GM19023 (cell line): ENCODE measurements around the gene MTCH1.
"Not testable (repeated sequence)": the region's sequence is repeated elsewhere in the genome, so short reads cannot be mapped to it uniquely, and the experiment has no call there.

Experiments used
- ATAC-seq: cut with Tn5 transposase; IDR thresholded peaks from one replicate; pipeline ENCODE4 v1.9.1; 2021; ENCODE audit warnings: mild to moderate bottlenecking, moderate library complexity; ENCODE audit not compliant: unreplicated experiment

MTCH1 gene

DNA sequence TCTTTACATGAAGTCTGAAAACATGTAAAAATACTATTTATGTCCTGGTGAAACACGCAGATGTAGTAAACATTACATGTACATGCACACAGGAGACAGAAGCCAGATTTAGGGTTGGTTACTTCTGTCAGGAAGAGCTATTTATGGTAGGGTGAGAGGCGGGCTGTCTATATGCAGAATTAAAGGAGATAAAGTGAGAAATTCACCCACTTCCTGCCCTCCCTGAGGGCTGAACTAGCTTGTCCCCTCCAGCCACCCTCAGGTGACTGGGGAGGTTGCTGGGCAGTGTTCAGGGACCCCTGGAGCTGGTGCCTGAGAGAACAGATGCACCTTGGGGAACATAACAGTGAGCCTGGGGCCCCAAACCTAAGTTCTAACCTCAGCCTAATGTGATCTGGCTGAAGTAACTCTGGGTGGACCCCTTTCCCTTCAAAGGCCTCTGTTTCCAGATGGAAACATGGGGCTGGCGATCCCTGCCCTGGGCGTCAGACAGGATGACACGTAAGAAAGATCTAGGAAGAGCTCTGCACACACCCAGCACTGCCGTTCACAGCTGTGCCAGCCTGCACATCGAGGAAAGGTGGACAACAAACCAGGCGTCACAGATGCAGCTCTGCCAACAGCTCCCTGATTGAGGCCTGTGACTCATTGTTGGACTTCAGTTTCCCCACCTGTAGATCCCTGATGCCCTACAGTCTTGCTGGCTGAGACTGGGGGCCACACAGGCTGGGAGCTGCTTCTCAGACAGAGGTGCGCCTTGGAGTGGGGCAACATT lies 30.1 kb downstream of the MTCH1 start:
- ATAC-seq: no peak

DNA sequence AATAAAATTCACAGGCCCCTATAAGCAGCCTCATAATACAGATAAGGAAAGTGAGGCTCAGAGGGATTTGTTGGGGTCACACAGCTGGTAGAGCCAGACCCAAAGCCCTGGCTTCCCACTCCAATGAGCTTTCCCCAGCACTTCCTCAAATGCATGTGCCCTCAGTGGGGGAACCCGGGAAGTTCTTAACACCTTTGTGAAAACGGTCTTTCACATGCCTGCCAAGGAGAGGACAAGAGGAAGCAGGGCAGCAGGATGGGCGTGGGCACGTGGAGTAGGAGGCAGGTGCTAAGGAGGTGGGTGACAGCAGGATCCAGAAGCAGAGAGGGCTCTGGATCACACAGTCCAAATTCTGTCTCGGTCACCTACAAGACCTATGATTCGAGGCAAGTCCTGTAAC lies 30.9 kb downstream of the MTCH1 start:
- ATAC-seq: no peak

GRCh38 chr6:36954262-36954931 lies 31.6 kb downstream of the MTCH1 start, which contains the start of gene PI16:
TSS of gene PI16 (plus strand) at chr6:36954738. CDS start at chr6:36954761, 23 bp downstream.
- ATAC-seq: no peak

- ATAC-seq: no peak
These were observed 32.1 kb downstream of the MTCH1 start for GRCh38 chr6:36953931-36954261.

DNA sequence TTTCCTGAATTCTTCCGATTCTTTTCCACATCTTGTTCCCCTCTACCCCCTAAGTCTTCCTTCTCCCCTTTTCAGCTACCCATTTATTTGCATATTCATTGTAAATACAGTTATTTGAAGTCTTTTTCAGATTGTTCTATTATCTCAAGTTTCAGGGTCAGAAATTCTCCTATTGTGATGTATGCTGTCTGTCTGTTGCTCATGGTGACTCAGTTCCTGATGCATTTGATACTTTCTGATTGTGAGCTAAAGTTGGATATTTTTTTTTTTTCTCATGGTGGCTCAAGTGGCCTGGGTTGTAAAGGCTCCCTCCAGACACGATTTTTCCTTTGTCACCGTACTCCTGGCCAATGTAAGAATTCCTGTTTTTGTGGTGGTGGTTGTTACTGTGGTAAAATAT lies 36.4 kb downstream of the MTCH1 start:
- no peak for ATAC-seq

GRCh38 chr6:36949076-36949475 lies 36.9 kb downstream of the MTCH1 start:
- not testable (repeated sequence) for ATAC-seq

GRCh38 chr6:36947570-36948351 lies 38.2 kb downstream of the MTCH1 start:
- ATAC-seq: no peak

DNA sequence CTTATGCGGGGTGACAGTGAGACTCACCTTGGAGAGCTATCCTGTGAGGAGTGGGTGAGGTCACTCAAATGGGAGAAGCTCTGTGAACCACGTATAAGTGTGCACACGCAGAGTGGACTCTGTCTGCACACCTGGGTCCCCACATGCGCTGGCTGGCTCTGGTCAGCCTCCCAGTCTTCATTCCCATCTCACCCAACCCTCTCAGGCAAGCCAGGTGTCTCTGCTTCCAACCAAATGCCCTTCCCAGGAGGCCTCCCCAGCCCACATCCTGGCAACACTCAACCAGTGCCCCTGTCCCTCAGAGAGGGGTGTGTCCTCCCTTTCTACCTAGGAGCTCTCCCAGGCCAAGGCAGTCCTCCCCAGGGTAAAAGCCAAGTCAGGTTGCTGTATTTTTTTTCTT lies 39.5 kb downstream of the MTCH1 start:
- no peak for ATAC-seq

DNA sequence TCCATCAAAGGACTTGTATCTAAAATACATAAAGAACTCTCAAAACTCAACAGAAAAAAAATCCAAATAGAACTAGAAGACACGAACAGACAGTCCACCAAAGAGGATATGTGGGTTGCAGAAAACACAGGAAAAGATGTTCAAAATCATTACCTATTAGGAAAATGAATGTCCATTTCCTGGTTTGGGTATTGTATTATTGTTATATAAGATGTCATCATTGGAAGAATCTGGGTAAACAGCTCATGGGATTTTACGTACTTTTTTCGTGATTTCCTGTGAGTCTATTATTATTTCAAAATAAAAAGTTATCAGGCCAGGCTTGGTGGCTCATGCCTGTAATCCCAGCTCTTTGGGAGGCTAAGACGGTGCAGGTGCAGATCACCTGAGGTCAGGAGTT lies 40.7 kb downstream of the MTCH1 start:
- no peak for ATAC-seq

- ATAC-seq: no peak
These were observed 41.3 kb downstream of the MTCH1 start for GRCh38 chr6:36944650-36945049.

- ATAC-seq: not testable (repeated sequence)
These were observed 43.7 kb downstream of the MTCH1 start for GRCh38 chr6:36942329-36942728.

- not testable (repeated sequence) for ATAC-seq
These were observed 44.4 kb downstream of the MTCH1 start for GRCh38 chr6:36941561-36941960.

- ATAC-seq: no peak
These were observed 46.0 kb downstream of the MTCH1 start for GRCh38 chr6:36940027-36940426.

DNA sequence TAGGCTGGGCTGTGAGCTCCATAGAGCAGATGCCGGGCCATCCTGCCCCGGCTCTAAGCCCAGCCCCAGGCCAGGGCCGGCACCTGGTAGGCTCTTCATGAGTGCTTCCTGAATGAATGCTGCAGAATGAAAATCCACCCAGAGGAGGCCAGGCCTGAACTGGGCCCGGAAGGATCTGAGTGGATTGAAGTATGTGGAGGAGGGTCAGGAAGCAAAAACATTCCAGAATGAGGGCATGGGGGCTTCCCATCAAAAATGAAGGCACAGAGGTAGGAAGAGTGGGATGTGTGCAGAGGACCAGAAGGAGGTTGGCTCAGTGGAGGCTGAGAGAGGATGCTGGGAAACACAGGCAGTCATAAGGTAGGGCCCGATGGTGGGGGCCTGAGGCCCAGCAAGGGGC lies 47.0 kb downstream of the MTCH1 start:
- ATAC-seq: not testable (repeated sequence)

- ATAC-seq: no peak
These were observed 47.5 kb downstream of the MTCH1 start for GRCh38 chr6:36938536-36938935.

DNA sequence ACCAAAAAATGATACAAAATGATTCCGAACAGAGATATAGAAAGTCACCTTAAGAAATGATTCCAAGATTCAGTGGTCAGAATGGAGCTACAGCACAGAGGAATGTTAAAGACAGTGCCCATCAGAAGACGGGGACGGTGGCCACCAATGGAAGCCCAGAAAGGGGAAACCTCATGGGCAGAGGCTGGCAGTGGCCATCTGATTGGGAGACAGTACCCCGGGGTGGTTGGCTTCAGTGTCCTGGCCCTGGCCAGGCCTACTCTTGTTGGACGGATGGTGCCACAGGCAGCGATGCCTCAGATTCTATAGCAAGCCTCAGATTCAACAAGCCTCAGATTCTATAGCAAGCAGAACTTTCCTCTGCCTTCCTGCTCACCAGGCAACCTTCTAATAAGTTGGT lies 48.1 kb downstream of the MTCH1 start:
- ATAC-seq: no peak

DNA sequence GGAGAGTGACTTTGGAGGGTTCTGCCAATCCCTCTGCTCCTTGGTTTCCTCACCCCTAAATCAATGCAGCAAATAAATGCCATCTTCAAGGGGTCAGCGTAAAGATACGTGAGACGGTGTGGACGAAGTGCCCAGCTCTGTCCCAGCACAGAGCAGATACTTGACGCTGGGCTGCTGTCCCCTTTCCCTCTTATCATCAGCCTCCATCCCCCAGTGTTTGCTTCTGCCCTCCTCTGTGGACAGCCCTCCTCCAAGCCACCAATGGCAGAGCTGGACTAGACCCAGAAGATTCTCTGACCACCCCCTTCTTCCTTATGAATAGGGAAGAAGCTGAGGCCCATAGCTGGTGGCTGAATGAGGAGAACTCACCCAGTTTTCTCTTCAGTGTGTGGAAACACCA lies 49.2 kb downstream of the MTCH1 start:
- ATAC-seq: no peak

DNA sequence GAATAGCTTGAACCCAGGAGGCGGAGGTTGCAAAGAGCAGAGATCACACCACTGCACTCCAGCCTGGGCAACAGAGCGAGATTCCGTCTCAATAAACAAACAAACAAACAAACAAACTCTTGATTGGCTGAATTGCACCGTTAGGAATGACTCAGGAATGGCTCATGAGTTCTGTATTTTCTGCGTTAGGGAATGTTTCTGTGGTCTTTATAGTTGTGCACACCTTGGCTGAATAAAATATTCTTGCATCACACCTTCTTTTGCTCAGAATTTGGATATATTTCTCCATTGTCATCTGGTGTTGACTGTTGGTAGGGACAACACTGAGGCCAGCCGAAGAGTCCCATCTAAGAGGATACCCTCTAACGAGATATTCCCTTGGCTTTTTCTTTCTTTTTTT lies 51.1 kb downstream of the MTCH1 start:
- ATAC-seq: no peak

DNA sequence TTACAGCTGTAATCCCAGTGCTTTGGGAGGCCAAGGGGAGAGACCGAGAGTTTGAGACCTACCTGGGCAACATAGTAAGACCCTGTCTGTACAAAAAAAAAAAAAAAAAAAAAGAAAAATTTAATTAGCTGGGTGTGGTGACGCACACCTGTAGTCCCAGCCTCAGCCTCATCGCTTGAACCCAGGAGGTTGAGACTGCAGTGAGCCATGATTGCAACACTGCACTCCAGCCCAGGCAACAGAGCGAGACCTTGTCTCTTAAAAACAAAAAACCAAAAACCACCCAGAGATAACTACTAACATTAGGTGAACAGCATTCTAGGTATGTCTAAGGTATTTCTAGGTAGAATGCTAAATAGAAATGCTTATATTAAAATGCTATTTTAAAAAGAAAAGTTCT lies 52.5 kb downstream of the MTCH1 start:
- ATAC-seq: no peak

DNA sequence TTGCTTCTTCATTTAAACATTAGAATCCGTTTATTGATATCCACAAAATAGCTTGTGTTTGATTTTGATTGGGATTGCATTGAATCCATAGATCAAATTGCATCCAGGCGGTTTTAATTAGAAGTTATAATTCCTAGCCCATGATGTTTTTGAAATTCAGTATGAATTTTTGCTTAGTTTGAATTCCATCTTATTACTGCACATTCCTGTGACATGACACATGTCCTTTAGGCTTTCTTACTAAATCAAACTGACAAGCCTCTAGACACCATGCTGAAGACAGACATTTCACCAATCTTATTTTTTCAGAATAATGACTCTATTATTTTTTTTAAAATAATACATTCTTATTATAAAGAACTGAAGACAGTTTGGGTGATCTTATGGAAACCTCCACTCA lies 52.9 kb downstream of the MTCH1 start:
- no peak for ATAC-seq

DNA sequence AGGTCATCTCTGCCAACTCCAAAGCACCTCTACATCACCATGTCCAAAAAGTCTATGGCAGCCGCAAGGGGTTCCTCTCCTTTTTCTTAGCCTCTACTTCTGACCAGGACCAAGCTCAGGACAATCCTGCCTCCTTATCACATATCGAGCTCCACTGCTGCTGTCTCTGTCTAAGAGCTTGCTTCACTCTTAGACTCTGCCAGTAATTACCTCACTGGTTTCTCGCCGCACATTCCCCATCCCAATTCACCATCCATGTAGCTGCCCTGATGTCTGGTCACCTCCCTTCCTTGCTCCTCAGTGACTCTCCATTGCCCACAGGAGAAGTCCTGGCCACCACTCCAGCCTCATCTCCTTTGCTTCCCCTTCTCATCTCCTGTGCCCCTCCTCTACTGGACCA lies 55.5 kb downstream of the MTCH1 start:
- ATAC-seq: no peak

DNA sequence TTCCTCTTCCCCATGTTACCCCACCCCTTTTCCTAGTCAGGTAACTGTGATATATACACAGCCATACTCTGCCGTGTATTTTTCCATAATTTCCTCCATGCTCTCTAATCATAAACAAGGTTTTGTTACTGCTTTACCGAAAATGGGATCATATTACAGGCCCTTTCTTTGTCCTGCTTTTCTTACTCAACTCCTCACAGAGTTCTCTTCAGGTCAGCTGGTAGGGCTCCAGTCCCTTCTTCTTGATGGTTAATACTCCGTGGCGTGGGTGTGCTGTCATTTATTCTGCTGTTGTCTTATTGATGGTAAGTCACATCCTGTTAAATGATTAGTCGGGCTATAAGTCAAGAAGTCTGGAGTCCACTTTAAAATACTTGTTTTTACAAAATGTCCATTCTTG lies 56.4 kb downstream of the MTCH1 start:
- ATAC-seq: no peak
